HG02840 (cell line): ENCODE measurements around the gene C19orf44.
"Not testable (repeated sequence)": the region's sequence is repeated elsewhere in the genome, so short reads cannot be mapped to it uniquely, and the experiment has no call there.

Experiments used
- ATAC-seq: cut with Tn5 transposase; IDR thresholded peaks from one replicate; pipeline ENCODE4 v1.9.1; 2021; ENCODE audit warnings: mild to moderate bottlenecking, moderate library complexity, moderate number of reproducible peaks; ENCODE audit not compliant: unreplicated experiment, low FRiP score

C19orf44 gene

DNA sequence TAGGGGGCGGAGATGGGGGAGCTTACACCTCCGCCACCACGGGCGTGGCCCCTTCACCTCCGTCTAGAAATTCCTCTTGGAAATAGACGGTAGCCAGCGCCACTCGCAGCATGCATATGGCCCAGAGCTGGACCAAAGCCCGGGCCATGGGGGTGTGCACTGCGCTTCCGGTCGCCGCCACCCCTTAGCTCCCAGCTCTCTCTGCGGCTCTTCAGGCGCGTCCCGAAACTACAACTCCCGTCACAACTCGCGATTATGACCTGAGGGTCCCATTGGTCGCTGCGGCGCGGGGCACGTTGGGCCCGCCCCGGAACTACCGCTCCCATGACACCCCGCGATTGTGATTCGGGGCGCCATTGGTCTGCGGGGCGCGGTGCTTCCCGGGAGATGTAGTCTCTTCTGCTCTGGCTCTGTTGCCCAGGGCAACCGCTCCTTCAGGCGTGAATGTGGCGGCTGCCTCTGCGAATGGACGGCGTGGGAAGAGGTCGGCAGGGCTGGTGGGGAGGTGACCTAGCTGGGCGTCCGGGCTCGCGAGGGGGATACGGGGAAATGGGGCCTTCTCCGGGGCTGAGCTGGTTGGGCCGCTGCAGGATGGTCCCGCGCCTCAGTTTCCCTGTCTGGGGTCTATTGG lies at the start of gene C19orf44, which contains the start of gene CALR3:
Gene C19orf44 (plus strand): TSS at position 413 of the 631 bp plus-strand sequence. CDS start 4,399 bp downstream, outside the sequence.
Gene CALR3 (minus strand): TSS at position 186 of the 631 bp plus-strand sequence. CDS start 38 bp downstream, at position 148.
- peak; percentile 97 for ATAC-seq

DNA sequence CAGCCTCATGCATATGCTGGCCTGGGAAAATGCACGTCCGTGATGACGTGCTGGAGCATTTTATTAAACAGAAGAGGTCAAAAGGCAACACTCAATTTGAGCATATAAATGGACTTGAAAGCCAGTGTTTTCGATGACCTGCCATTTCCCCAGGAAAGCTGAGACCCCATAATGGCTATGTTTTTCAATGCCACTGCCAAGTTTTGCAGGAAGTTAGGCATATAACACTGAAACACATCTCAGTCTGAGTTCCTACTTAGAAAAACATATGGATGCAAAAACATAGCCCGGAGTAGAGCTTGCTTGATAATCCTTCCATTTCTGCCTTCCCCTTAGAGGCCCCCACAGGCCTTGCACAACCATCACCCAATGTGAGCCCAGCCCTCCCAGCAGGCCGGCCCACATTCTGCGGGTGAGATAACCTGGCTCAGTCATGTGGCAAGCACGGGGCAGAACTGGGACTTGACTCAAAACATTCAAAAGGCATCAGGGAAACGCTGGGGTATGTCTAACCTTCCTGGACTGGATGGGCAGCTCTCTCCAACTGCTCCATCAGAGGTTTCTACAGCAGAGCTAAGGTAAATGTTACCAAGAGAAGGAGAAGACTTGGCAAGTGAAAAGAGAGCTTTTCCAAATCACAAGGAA lies 49.3 kb upstream of the C19orf44 start:
- no peak for ATAC-seq

GRCh38 chr19:16448872-16449271 lies 47.3 kb upstream of the C19orf44 start:
- not testable (repeated sequence) for ATAC-seq

GRCh38 chr19:16449330-16449961 lies 46.7 kb upstream of the C19orf44 start:
- no peak for ATAC-seq

DNA sequence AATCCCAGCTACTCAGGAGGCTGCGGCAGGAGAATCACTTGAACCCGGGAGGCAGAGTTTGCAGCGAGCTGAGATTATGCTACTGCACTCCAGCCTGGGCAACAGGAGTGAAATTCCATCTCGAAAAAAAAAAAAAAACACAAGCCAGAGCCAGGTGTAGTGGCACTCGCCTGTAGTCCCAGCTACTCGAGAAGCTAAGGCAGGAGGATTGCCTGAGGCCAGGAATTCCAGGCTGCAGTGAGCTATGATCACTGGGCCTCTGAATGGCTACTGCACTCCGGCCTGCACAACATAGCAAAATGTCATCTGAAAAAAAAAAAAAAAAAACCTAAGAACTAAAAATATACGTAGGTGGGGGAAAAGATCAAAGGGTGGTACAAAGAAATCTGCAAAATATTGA lies 43.9 kb upstream of the C19orf44 start:
- ATAC-seq: no peak

- no peak for ATAC-seq
Measured at GRCh38 chr19:16454351-16454918, 41.8 kb upstream of the C19orf44 start.

DNA sequence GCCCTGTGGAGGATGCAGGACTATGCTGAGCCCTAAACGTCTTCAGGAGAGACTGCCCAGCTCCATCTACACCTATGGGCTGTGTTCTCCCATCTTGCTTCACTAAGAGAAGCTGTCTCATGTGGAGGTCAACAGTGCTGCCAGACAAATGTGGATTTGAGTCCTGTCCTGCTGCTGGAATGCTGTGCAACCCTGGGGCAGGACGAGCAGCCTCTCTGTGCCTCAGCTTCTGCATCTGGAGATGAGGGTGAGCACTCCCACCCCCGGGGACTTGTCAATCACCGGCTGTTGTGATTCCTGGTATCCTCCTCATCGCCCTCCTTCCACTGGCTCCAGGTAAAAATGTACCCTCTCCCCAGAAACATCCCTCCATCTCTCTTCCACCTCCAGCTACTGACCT lies 40.7 kb upstream of the C19orf44 start:
- no peak for ATAC-seq

GRCh38 chr19:16456652-16457194 lies 39.5 kb upstream of the C19orf44 start:
- no peak for ATAC-seq

GRCh38 chr19:16457195-16457953 lies 38.8 kb upstream of the C19orf44 start:
- no peak for ATAC-seq

DNA sequence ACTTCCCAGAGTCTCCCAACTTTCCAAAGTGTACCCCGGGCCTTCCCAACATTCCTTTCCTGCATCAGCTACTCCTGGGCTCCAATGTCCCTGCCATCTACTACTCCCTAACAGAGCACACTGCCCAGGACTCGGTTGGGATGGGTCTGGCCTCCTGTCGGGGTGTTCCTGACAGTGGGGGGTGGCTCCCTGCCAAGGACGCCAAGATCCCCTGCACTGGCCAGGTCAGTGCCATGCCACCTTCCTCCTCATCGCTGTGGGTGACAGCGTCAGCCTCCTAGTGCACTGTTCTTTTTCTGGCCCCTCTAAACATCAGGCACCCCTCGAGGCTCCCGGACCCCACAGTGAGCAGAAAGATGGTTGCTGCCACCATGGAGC lies 38.3 kb upstream of the C19orf44 start:
- no peak for ATAC-seq

DNA sequence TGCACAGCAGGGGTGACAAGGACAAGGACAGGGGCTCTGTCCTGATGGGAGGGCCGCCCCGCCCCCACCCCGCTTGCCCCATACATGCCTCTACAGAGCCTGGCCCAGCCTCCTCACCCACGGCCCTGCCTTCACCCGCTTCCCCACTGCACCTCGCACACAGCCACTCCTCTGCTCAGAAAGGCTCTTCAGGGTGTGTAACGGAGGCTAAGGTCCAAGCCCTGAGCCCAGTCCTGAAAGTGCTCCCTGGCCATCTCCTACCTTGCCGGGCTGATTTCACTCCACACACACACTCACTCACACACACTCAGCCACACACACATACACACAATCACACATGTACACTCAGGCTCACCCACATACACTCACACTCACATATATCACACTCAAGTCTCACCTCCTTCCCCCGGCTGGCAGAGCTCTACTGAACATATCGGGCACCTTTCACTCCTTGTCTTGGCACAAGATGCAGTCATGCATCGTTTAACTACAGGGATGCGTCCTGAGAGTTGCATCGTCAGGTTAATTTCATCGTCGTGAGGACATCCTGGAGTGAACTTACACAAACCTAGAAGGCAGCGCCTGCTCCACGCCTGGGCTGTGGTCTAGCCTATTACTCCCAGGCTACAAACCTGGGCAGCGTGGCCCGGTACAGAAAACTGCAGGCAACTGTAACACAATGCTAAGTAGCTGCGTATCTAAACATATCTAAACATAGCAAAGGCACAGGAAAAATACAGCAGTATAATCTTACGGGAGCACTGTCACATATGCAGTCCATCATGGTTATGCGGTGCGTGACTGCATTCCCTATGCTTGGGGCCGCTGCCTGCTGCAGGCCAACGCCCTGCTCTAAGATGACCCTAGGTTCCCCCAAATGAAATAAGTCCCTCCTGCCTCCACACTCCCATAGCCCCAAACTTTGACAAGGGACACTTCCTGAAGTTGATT lies 37.5 kb upstream of the C19orf44 start:
- ATAC-seq: no peak

DNA sequence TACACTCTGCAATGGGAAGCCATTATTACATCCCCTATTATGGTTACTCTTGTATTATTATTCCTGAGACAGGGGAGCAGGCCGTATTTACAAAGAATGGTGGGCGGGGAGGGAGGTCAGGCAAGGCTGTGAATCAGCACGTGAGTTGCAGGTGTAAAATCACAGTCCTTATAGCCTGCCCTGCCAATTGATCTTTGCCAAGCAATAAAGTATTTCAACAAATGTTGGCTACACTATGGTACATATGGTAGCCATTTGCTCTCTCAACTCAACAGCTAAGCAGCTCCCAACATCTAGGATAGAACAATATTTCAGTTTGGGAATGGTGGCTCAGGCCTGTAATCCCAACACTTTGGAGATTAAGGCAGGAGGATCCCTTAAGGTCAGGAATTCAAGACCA lies 36.5 kb upstream of the C19orf44 start:
- ATAC-seq: no peak

GRCh38 chr19:16460454-16460853 lies 35.7 kb upstream of the C19orf44 start:
- no peak for ATAC-seq

- ATAC-seq: no peak
Measured at GRCh38 chr19:16461630-16462051, 34.6 kb upstream of the C19orf44 start.

GRCh38 chr19:16462757-16463250 lies 33.4 kb upstream of the C19orf44 start:
- ATAC-seq: no peak

GRCh38 chr19:16463341-16463990 lies 32.7 kb upstream of the C19orf44 start:
- ATAC-seq: no peak

- ATAC-seq: no peak
Measured at GRCh38 chr19:16463991-16464575, 32.1 kb upstream of the C19orf44 start.

GRCh38 chr19:16465239-16465638 lies 31.0 kb upstream of the C19orf44 start:
- ATAC-seq: no peak
